ENCODE data around the gene YWHAE. TPM values are rescaled to one million over a fixed set of nuclear protein-coding genes. Genes with fewer than 3 reads are reported as not detected.

YWHAE gene
- total and polyA plus RNA-seq, 2 of the 4 experiments (the other 2 are of a cell fraction), result 358 to 774 TPM

- no peaks in the 10 kb centered on the region for H3K36me3 ChIP-seq (ENCODE audit: control insufficient read depth, insufficient read depth, low read length)
- H3K9ac ChIP-seq (ENCODE audit: low read depth, low read length), result no peak overlapping the region
- H3K9me3 ChIP-seq (ENCODE audit: control insufficient read depth, insufficient read depth, low read length), result peaks cover 2% of the 10 kb centered on the region; the same call in 1 of the 2 replicates
- DNase-seq, result no peak
- no peaks in the 10 kb centered on the region for H3K4me1 ChIP-seq (ENCODE audit: control insufficient read depth, insufficient read depth, low read length)
- in situ Hi-C loops (cut with MboI; ENCODE audit: low sequenced_read_pairs), result no loop called here
- H2BK20ac ChIP-seq (ENCODE audit: low read depth, low read length), result no peak overlapping the region
- H3K27ac ChIP-seq (ENCODE audit: insufficient read depth, low read length), result no peak overlapping the region
- no peak overlapping the region for H2AK5ac ChIP-seq (ENCODE audit: low read depth, low read length)
- no peak overlapping the region for H2AFZ ChIP-seq (replicated peaks; ENCODE audit: low read length, poor library complexity)
- H4K20me1 ChIP-seq (ENCODE audit: insufficient read depth, low read length), result no peaks in the 10 kb centered on the region
- no peak overlapping the region for H3K18ac ChIP-seq (ENCODE audit: low read depth, low read length)
- ATAC-seq (ENCODE audit: low read depth), result no peak
- intact Hi-C loops (cut with micrococcal nuclease), result no loop called here
- no peak overlapping the region for H3K4ac ChIP-seq (ENCODE audit: low read depth, low read length)
- no peak overlapping the region for H2BK5ac ChIP-seq (ENCODE audit: low read depth, low read length, poor library complexity, severe bottlenecking)
- H3K23ac ChIP-seq (ENCODE audit: low read depth, low read length), result no peak overlapping the region
- H3K79me1 ChIP-seq (ENCODE audit: low read depth in 1 of 2, low read length in 2 of 2), result no peaks in the 10 kb centered on the region
- H4K91ac ChIP-seq (ENCODE audit: insufficient read depth, low read depth, low read length), result no peak overlapping the region
- peaks cover 18% of the 10 kb centered on the region for H3K27me3 ChIP-seq (ENCODE audit: control insufficient read depth, insufficient read depth, low read length)
- H4K5ac ChIP-seq (ENCODE audit: low read depth, low read length), result no peak overlapping the region
- H2BK15ac ChIP-seq (ENCODE audit: low read depth, low read length), result no peak overlapping the region
- no peak overlapping the region for H4K8ac ChIP-seq (ENCODE audit: low read depth in 2 of 2, low read length in 2 of 2)
- TF ChIP-seq, protein P1, sequence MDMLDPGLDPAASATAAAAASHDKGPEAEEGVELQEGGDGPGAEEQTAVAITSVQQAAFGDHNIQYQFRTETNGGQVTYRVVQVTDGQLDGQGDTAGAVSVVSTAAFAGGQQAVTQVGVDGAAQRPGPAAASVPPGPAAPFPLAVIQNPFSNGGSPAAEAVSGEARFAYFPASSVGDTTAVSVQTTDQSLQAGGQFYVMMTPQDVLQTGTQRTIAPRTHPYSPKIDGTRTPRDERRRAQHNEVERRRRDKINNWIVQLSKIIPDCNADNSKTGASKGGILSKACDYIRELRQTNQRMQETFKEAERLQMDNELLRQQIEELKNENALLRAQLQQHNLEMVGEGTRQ (IDR thresholded peaks at IDR 0.05; ENCODE audit: low read depth, low read length), result no peak
- TF ChIP-seq MXI1 (IDR thresholded peaks at IDR 0.05; ENCODE audit: borderline replicate concordance, low read depth, low read length), result no peak
- H3K56ac ChIP-seq (ENCODE audit: extremely low read depth, insufficient read depth, low read length), result no peak overlapping the region
- H3K4me3 ChIP-seq (ENCODE audit: insufficient read depth, low read depth, low read length), result no peak overlapping the region
- H3K9me1 ChIP-seq (ENCODE audit: insufficient read depth, low read length), result no peaks in the 10 kb centered on the region
- H3K14ac ChIP-seq (replicated peaks; ENCODE audit: low read depth, low read length), result no peak overlapping the region
- ChIA-PET CTCF (no interaction called here), POLR2A (ENCODE audit: unreplicated experiment) (no interaction called here)
- WGBS, 2 experiments (ENCODE audit: extremely low coverage in 2 of 2, insufficient read length in 1 of 2), result 33% methylated on average over 1 of the region's 10 CpGs; no CpG with 5 or more reads in 1 of the 2 experiments
- no peak overlapping the region for H2BK120ac ChIP-seq (ENCODE audit: low read depth, low read length)
- no TSS peak for BruUV-seq (replicated peaks)
- no peak overlapping the region for H2AK9ac ChIP-seq (replicated peaks; ENCODE audit: low read depth, low read length, poor library complexity)
- no peak overlapping the region for H3K4me2 ChIP-seq (ENCODE audit: low read depth, low read length)
- dilution Hi-C loops (cut with HindIII; ENCODE audit: low sequenced_read_pairs, unreplicated experiment), result no loop called here
Observed at GRCh38 chr17:1315409-1315808, 84.6 kb downstream of the YWHAE start.
